HG03039 (cell line): Measurements from ENCODE around the gene CCDC137.

Experiments
- ATAC-seq: cut with Tn5 transposase; IDR thresholded peaks from one replicate; pipeline ENCODE4 v1.9.1; 2021; ENCODE audit warnings: mild to moderate bottlenecking, moderate library complexity; ENCODE audit not compliant: unreplicated experiment

CCDC137 gene

DNA sequence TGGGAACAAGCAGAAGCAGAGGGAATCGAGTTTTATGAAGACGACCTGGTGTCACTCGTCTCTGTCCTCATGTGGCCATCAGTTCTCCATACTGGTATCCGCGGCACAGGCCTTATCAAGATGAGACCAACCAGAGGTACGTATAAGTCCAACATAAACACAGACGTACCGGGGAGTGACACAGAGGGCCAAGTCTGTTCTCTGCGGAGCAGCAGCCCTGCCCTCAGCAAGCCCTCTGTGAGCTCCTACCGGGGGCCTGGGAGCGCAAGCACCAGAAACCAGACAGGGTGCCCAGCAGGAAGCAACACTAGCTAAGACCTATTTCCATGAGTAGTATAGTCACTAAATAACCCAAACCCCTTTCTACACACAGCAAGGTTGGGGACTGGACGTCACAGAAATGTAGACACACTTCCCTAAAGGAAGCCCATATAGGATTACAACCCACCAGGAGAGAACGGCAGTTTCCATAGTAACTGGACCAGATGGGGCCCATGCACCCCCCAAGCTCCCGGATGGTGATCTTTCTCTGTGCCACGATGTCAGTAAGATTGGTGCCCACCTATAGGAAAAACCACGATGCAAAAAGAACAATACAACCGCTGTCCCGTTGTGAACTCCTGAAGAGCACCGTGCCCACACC is 16.1 kb downstream of the CCDC137 start:
- no peak for ATAC-seq

DNA sequence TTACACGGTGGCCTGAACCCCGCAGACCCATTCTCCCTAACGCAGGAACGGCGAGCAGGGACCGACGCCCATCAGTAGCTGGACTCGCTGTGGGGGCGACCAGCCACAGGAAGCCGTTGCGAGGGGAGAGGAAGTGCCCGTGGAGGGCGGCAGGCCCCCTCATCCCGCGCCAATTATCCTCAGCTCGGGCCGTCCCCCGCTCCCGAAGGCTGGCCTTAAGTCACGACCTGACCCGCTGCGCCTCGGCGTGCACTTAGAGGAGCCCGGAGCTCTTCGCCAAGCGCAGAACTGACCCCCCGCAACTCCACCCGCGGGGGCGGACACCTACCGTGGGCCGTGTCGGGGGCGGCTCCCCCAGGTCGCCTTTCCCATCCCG is 16.7 kb downstream of the CCDC137 start:
- ATAC-seq, result peak; percentile 3

DNA sequence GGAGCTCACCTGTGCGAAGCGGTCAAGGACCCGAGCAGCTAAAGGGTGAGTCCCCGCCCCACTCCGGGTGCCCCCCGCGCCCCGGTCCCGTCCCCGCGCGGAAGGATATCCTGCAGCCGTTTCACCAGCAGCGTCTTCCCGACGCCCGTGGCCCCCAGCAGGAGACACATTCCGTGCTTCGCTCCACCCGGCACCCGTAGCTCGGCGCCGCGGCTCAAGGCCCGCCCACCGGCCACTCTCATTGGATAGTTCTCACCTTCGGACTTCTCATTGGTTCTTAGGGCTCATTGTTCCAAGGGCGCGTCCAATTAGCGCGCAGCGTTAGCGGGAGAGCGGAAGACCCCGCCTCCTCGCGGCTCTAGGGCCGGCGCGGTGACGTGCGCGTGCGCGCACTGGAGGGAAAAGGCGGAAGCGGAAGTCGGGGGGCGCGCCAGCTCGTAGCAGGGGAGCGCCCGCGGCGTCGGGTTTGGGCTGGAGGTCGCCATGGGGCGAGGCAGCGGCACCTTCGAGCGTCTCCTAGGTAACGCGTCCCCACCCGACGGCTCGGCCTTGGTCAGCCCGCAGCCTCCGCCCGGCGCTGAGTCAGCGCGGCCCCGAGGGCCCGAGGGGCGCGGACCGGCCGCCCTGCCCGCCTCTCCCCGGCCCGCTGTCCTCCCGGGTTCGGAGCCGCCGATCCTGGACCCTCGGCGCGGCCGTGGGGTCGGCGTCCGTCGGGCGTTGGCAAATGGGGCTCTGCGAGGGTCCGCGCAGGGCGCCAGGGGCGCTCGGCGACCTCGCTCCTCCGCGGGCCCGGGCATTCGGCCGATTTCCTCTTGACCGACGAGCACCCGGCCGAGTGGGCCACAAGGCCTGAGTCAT is 17.3 kb downstream of the CCDC137 start, which contains the start of the genes ARL16 and HGS:
TSS of gene ARL16 (minus strand) at position 214 of the 858 bp plus-strand sequence. CDS start at position 170, 44 bp downstream.
TSS of gene HGS (plus strand) at position 428 of the 858 bp plus-strand sequence. CDS start at position 484, 56 bp downstream.
- ATAC-seq, result peak; percentile 82

DNA sequence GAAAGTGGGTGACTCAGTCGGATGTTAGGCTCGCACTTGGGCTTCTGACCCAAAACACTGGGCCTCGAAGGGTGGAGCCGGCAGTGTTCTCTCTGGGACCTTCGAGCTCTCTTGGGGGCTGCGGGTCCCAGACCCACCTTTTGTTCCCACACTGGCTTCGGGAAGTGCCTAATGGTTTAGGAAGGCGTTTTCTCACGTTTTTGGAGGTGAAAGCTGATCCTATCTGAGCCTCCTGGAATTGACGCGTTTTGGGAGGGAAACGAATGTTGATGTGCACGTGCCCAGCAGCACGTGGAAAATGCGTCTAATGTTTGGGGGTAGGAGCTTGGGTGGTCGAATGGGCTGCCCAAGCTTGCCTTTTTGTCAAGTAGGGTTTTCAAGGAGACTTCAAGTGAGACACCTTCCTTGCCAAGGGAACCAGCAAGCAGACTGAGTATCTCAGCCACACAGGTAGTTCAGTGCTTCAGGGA is 17.9 kb downstream of the CCDC137 start:
- no peak for ATAC-seq

DNA sequence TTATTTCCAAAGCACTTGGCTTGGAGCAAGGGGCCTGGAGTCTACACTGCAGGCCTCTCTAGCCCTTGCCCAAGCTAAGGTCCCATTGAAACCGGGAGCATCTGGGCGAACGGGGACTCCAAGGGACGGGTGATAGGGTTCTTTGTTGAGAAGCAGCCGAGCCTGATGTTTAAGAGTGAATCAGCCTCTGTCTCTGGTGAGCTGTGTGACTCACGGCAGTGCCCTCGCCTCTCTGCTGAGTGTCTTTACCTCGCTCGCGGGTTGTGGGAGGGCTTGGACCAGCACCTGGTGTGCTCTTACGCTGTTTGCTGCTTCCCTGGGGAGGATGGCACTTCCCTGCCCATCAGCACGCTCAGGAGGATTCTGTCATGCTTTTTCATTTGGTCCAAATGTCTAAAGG is 18.6 kb downstream of the CCDC137 start:
- ATAC-seq, result no peak

DNA sequence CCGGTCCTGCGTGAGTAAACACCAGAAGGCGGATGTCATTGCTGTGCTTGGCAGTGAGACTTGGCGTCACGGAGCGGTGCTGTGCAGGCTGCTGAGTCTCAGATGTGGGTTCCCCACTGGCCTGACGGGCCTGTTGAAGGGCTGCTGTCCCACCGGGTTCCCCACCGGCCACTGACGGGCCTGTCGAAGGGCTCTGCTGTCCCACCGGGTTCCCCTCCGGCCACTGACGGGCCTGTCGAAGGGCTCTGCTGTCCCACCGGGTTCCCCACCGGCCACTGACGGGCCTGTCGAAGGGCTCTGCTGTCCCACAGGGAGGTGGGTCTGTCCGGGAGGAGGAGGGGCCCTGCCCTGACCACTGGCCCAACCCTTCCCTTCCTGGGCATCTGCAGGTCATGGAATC is 20.1 kb downstream of the CCDC137 start:
- ATAC-seq, result no peak

DNA sequence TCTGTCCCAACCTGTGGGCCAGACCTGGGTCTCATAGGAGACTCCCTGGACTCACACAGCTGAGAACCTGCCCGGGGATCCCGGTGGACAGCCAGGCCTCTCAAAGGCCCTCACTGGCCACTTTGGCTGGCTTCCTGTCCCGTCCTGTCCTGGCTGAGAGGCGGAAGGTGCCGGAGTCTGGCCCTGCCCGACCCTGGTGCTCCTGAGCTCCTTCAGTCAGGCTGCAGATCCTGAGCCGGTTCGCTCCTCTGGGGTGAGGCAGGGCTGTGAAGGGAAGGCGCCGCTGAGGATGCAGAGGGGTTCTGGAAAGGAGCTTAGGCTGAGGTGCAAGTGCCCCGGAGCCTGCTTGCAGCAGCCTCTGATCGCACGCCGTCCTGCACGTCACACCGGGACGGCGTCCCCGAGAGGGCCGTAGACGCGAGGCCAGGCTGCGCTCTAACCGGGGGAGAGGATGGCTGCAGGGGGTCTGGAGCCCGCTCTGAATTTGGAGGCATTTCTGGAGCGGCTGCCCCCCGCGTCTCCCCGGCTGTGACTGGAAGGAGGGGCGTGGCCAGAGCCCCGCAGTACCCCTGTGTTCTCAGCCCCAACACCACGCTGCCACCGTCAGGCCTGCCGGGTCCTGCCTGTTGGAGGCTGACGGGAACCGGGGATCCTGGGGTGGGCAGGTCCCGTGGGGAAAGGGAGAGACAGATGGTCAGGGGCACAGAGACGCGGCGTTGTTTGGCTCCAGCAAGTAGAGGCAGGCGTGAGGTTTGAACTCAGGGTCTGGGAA is 21.4 kb downstream of the CCDC137 start:
- no peak for ATAC-seq

DNA sequence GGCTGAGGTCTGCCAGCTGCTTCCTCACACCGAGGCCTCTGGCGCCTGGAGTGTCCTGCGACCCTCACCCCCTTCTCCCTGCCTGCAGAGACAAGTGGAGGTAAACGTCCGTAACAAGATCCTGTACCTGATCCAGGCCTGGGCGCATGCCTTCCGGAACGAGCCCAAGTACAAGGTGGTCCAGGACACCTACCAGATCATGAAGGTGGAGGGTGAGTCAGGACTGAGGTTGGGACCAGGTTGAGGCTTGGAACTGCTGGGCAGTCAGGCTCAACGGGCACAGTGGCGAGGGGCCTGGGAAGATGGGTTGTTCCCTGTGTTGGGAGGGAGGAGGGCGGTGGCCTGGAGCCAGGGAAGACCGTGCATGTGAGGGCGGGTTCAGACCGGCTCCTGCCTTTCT is 22.1 kb downstream of the CCDC137 start:
- no peak for ATAC-seq

DNA sequence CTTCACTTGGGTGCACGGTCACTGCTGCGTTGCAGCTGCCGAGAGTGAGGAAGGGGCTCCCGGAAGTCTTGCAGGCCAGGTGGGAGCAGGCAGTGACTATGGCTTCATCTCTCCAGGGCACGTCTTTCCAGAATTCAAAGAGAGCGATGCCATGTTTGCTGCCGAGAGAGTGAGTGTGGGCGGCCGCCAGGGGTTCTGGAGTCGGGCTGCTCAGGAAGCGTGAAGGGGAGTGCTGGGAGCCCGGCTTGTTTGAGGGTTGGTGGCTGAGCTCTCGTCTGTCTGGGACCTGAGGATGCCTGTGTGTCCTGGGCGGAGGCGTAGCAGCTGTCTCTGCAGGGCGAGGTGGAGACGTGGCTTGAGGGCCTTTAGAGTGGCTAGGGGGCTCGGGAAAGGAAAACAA is 23.5 kb downstream of the CCDC137 start:
- ATAC-seq, result no peak

DNA sequence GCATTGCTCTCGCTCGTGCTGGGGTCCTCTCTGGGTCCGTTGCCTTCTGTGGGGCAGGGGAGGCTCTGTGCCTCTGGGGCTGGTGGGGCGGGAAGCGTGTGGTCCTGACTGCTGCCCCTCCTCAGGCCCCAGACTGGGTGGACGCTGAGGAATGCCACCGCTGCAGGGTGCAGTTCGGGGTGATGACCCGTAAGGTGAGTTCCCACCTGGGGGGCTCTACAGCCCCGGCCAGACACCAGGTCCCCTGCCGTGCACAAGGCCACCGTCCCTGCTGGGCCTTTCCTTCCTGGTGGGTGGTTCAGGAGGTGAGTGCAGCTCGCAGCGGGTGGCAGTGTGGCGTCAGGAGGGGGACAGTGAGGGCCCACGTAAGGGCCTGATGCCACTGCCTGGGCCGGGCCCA is 24.0 kb downstream of the CCDC137 start:
- ATAC-seq, result no peak

DNA sequence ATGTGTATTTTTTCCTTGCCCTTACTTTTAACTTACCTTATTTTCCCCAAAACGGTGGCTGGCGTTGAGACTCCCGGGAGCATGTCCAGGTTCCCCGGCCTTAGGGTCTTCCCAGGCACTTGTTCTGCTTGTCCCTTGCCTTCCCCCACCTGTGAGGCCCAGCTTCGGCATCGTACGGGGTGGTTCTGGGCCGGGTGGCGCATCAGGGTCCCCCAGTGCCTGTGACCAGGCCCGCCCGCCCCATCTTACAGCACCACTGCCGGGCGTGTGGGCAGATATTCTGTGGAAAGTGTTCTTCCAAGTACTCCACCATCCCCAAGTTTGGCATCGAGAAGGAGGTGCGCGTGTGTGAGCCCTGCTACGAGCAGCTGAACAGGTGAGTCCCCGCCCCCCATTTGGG is 24.7 kb downstream of the CCDC137 start:
- ATAC-seq, result no peak

DNA sequence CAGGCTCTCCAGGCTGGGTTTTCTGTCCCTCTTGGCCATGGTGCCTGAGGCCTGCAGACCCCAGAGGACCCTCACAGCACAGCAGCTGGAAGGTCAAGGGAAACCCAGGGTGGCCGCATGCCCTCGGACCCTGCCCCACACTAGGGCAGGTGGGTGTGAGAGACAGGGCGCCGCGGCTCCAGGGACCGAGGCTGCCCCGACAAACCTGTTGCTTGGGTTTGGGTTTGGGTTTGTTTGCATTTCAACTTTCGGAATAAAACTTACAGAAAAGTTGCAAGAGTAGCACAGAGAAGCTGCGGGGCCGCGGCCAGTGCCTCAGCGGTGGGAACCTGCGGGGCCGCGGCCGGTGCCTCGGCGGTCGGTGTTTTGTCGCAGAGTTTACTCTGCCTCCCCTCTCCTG is 25.1 kb downstream of the CCDC137 start:
- no peak for ATAC-seq

DNA sequence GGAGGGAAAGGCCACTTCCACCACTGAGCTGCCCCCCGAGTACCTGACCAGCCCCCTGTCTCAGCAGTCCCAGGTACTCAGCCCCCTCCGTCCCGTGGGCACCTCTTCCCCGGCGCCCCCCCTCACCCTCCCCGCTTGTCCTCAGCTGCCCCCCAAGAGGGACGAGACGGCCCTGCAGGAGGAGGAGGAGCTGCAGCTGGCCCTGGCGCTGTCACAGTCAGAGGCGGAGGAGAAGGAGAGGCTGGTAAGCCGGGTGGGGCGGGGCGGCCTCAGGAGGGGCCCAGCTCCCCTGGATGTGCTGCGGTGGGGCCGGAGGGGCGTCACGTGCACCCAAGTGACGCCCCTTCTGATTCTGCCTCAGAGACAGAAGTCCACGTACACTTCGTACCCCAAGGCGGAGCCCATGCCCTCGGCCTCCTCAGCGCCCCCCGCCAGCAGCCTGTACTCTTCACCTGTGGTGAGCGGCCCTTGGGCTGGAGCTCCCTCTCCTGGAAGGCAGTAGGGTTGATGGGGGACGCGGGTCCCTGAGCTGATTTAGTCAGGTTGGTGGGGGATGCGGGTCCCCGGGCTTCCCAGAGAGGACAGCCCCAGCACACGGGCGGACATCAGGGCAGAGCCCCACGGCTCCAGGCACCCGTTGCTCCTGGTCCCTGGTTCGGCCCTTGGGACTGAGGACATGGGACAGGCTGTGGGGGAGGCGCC is 27.1 kb downstream of the CCDC137 start:
- ATAC-seq, result no peak

DNA sequence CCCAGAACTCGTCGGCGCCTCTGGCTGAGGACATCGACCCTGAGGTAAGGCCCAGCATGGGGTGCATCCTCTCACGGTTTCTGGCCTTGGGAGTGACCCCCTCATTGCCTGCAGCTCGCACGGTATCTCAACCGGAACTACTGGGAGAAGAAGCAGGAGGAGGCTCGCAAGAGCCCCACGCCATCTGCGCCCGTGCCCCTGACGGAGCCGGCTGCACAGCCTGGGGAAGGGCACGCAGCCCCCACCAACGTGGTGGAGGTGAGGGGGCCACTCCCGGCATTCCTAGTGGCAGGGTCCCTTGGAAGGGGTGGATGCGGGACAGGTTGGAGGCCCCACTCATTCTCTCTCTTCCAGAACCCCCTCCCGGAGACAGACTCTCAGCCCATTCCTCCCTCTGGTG is 28.3 kb downstream of the CCDC137 start:
- ATAC-seq, result no peak

DNA sequence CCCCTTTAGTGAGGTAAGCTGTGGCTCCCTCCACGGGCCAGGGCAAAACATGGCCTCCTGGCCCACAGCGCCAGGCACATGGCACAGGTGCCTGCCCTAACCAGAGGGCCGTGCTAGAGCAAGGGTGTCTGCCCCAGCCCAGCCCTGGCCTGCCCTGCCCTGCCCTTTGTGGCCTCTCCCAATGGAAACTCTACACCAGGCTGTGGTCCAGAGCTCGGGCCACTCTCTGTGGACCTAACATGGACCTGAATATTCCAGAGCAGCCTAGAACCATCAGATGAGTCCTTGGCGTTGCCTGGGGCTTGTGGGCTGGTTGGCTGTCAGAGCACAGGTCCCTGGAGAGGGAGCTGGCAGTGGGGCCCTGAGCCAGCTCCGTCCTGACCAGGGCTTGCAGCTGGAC is 28.7 kb downstream of the CCDC137 start:
- no peak for ATAC-seq

DNA sequence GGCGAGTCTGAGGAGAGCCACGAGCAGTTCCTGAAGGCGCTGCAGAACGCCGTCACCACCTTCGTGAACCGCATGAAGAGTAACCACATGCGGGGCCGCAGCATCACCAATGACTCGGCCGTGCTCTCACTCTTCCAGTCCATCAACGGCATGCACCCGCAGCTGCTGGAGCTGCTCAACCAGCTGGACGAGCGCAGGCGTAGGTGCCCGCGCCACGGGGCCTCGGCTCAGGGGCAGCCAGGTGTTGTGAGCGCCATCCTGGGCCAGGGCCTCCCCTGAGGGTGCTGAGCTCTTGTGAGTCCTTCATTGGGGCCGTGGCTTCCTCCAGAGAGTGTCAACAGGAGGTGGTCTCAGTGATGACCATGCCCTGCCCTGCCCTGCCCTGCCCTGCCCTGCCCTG is 29.3 kb downstream of the CCDC137 start:
- ATAC-seq, result no peak

DNA sequence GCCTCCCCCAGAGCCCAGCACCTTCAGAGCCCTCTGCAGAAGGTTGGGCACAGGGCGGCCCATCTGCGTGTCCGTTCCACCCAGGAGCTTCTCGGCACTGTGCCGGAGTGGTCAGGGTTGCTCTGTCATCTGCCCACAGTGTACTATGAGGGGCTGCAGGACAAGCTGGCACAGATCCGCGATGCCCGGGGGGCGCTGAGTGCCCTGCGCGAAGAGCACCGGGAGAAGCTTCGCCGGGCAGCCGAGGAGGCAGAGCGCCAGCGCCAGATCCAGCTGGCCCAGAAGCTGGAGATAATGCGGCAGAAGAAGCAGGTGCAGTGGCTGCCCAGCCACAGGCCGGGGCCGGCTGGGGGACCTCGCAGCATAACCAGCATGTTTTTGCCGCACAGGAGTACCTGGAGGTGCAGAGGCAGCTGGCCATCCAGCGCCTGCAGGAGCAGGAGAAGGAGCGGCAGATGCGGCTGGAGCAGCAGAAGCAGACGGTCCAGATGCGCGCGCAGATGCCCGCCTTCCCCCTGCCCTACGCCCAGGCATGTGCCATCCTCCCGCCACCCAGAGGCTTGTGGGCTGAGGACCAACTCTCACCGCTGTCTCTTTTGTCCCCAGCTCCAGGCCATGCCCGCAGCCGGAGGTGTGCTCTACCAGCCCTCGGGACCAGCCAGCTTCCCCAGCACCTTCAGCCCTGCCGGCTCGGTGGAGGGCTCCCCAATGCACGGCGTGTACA is 29.8 kb downstream of the CCDC137 start:
- no peak for ATAC-seq

DNA sequence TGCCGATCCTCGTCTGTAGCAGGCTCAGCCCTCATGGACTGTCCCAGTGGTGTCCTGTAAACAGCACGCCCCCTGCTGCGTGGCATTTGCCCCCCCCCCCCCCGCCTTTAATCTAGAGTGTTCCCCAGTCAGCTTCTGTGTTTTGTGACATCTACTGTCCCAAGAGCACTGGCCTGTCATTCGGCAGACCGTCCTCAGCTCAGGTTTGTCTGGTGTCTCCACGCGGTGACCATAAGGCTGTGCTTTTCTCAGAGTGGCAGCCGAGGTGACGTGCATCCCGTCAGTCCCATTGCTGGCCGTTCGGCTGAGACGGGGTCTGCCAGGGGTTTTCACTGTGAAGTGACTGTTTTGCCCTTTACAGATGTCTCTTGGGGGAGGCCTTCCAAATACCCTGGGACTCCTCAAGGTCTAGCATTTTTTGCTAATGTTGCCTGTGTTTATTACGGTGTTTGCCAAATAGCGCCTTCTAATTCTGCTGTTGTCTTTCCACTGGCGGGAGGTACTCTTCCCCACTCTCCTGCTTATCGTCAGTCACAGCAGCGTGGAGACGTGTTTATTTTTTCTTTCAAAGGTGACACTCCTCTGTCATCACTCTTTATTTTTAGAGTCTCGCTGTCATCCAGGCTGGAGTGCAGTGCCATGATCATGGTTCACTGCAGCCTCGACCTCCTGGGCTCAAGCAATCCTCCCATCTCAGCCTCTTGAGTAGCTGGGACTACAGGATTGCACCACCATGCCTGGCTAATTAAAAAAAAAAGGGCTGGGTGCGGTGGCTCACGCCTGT is 30.9 kb downstream of the CCDC137 start:
- no peak for ATAC-seq
